Adrenal gland (tissue), 12 donors: ENCODE measurements around the gene HDDC3. TPM values are rescaled to one million over a fixed set of nuclear protein-coding genes. Genes with fewer than 3 reads are reported as not detected.

Experiments
- DNase-seq, 7 donors: peaks; one replicate each; pipeline ENCODE4 v3.0.0-alpha.2; 2019 to 2020
- H3K27ac ChIP-seq, 5 donors: fragments of 200-600 bp; sonication (generic) in 4 of 5; 1 replicate in 3 of 5; 2 replicates in 2 of 5; pipeline versions ENCODE4 v1.5.1 to v1.8.0; 2016 to 2020; ENCODE audit warnings: mild to moderate bottlenecking in 1 of 5
- H3K27me3 ChIP-seq: fragments of 200-600 bp; 2 replicates; pipeline ENCODE4 v1.8.0; 2021
- H3K36me3 ChIP-seq, 2 donors: fragments of 200-600 bp; replicated peaks in 1 of 2; 1 replicate in 1 of 2; 2 replicates in 1 of 2; pipeline versions ENCODE4 v1.5.1 to v1.8.0; 2018 to 2022
- H3K4me1 ChIP-seq, 2 donors: fragments of 200-600 bp; replicated peaks in 1 of 2; 1 replicate in 1 of 2; 2 replicates in 1 of 2; pipeline versions ENCODE4 v1.5.1 to v1.8.0; 2018 to 2021
- H3K4me3 ChIP-seq, 4 donors: fragments of 200-600 bp; sonication (generic) in 3 of 4; one replicate each; pipeline ENCODE4 v1.5.1; 2016 to 2018
- H3K9me3 ChIP-seq, 3 donors: fragments of 200-600 bp; sonication (generic) in 1 of 3; replicated peaks in 1 of 3; 1 replicate in 2 of 3; 2 replicates in 1 of 3; pipeline versions ENCODE4 v1.5.1 to v1.8.0; 2016 to 2021
- POLR2A ChIP-seq, 2 donors: fragments of 450-650 bp; IDR thresholded peaks; one replicate each; pipeline ENCODE4 v1.6.1; 2017; ENCODE audit warnings: antibody characterized with exemption in 2 of 2, mild to moderate bottlenecking in 2 of 2, moderate library complexity in 1 of 2
- WGBS, 4 donors: extraction: QIAGEN DNeasy Blood & Tissue Kit in 2 of 4; methylation state at CpG; one replicate each; pipeline versions ENCODE4 v1.1.5 to v1.1.7; 2013 to 2017; 5-methylcytosine and 5-hydroxymethylcytosine counted together
- intact Hi-C, 2 donors: fragments of 100-400 bp; cut with DNase I; formaldehyde crosslinking; loops; one replicate each; pipeline versions ENCODE4 v1.14.1 to v1.15.0; 2022 to 2023
- polyA plus RNA-seq, 3 donors: library from polyadenylated mRNA; stranded (reverse); fragments of 200-250 nt in 2 of 3; fragments of 350-450 nt in 1 of 3; fragmentation: Illumina TruSeq in 1 of 3; extraction: RNeasy Lipid Tissue Mini Kit (QIAGEN cat#74804) in 1 of 3; gene quantifications; one replicate each; pipeline ENCODE4 v1.2.3, GENCODE V29; 2013 to 2014
- total RNA-seq, 9 donors: library from RNA; depleted of rRNA in 4 of 9; stranded (reverse); fragments of >200 nt in 4 of 9; fragments of 120-200 nt in 1 of 9; fragmentation: NEBNext Ultra II Directional in 1 of 9; extraction: Animal tissue kit (Norgen Biotek cat#: 25700) in 1 of 9; gene quantifications; one replicate each; pipeline versions ENCODE4 v1.1.0 to v1.2.4, GENCODE V29; 2013 to 2023
- TF ChIP-seq, protein P1 (sequence below), 6 experiments: fragments of 450-650 bp in 4 of 6; fragments of 200-600 bp in 2 of 6; sonication (generic) in 1 of 6; IDR thresholded peaks; 1 replicate in 5 of 6; 2 replicates in 1 of 6; pipeline versions ENCODE4 v1.5.1 to v1.8.0; 2016 to 2021; ENCODE audit warnings: antibody characterized with exemption in 6 of 6, mild to moderate bottlenecking in 2 of 6, moderate library complexity in 1 of 6
- donor health status: healthy with polysubstance abuse.
- donor health status: Bipolar disorder and iron deficiency.
- donor health status: DM: yes; HTN: yes; CAD: no.
- donor health status: DM: no; HTN: no; CAD: no.
- donor health status: DM: no; HTN: no; CAD: no.
- donor health status: DM: yes; HTN: yes; CAD: no.

Gene HDDC3
- total and polyA plus RNA-seq, 12 donors = 14.6 to 40.2 (median 27.7) TPM

GRCh38 chr15:90959894-90960293, 27.5 kb upstream of the HDDC3 start:
- peak in 1 of 2 donors; percentile 53 for TF ChIP-seq POLR2A (IDR thresholded peaks at IDR 0.05)
- TF ChIP-seq, protein P1, sequence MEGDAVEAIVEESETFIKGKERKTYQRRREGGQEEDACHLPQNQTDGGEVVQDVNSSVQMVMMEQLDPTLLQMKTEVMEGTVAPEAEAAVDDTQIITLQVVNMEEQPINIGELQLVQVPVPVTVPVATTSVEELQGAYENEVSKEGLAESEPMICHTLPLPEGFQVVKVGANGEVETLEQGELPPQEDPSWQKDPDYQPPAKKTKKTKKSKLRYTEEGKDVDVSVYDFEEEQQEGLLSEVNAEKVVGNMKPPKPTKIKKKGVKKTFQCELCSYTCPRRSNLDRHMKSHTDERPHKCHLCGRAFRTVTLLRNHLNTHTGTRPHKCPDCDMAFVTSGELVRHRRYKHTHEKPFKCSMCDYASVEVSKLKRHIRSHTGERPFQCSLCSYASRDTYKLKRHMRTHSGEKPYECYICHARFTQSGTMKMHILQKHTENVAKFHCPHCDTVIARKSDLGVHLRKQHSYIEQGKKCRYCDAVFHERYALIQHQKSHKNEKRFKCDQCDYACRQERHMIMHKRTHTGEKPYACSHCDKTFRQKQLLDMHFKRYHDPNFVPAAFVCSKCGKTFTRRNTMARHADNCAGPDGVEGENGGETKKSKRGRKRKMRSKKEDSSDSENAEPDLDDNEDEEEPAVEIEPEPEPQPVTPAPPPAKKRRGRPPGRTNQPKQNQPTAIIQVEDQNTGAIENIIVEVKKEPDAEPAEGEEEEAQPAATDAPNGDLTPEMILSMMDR (IDR thresholded peaks at IDR 0.05) = no peak
- H3K4me3 ChIP-seq = no peak overlapping the region
- peak overlapping the region in 4 of 5 donors; percentile 4 to 83 (median 52) for H3K27ac ChIP-seq
- intact Hi-C loops = loop anchor here (5.0 to 10.0 kb wide), 3 partner anchors 37 to 77 kb away; no protein-coding TSS in a partner anchor
- peaks cover 19 to 21% of the 10 kb centered on the region in 2 donors for H3K4me1 ChIP-seq
- no peaks in the 10 kb centered on the region for H3K9me3 ChIP-seq
- H3K27me3 ChIP-seq = no peaks in the 10 kb centered on the region
- peak in 6 of 7 donors; percentile 80 to 90 (median 84) for DNase-seq
- 34 to 44% (median 42%) methylated on average over 3 to 5 of the region's 5 CpGs for WGBS, 4 donors
- peaks cover 0 to 22% of the 10 kb centered on the region in 2 donors for H3K36me3 ChIP-seq

DNA sequence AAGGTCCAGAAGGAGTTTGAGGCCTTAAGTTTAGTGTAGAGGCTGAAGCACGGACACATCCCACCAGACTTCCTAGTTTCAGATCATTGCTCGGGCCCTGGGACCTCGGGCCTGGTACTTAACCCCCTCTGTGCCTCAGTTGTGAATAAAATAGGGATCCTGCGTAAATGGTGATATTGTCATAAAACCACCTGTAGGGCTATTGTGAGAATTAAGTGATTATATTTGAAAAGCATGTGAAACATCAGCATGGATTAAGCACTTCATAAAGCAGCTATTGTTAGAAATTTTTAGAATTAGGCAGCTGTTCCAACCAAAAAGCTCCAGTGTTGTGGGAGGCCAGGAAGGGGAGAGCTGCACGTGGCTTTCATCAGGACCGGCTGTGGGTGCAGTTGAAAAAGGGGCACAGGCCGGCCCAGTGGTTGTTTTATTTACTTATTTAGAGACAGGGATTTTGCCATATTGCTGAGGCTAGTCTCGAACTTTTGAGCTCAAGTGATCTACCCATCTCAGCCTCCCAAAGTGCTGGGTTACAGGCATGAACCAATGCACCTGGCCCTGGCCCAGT, 26.8 kb upstream of the HDDC3 start:
- DNase-seq = no peak
- no peaks in the 10 kb centered on the region for H3K9me3 ChIP-seq
- no peak overlapping the region for H3K4me3 ChIP-seq
- H3K27ac ChIP-seq = peak overlapping the region in 3 of 5 donors; percentile 4 to 83 (median 65)
- WGBS, 4 donors = 64 to 71% (median 68%) methylated on average over 8 of the region's 8 CpGs
- H3K27me3 ChIP-seq = no peaks in the 10 kb centered on the region
- TF ChIP-seq POLR2A (IDR thresholded peaks at IDR 0.05) = no peak
- TF ChIP-seq, protein P1 (IDR thresholded peaks at IDR 0.05) = no peak
- peaks cover 19 to 25% of the 10 kb centered on the region in 2 donors for H3K4me1 ChIP-seq
- peaks cover 0 to 22% of the 10 kb centered on the region in 2 donors for H3K36me3 ChIP-seq
- intact Hi-C loops = loop anchor here (5.0 to 10.0 kb wide), 3 partner anchors 38 to 78 kb away; no protein-coding TSS in a partner anchor

DNA sequence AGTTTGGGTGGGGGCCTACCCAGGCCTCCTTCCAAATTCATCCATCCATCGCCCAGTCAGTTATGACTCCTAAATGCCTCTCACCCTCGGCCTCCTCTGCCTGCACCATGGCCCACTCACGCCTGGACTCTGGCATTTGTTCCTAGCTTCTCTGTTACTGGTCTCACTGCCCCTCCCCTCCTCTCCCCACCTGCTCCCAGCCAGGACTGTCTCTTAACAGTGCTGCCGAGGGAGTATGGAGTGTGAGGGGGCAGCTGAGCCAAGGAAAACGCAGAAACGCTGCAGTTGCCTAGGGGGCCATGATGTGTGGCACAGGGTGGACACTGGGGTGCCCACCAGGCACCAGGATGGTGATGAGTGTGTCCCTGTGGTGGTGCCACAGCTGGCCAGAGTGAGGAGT, 25.4 kb upstream of the HDDC3 start:
- H3K4me3 ChIP-seq = peak overlapping the region in 1 of 4 donors; percentile 74
- peaks cover 19 to 25% of the 10 kb centered on the region in 2 donors for H3K4me1 ChIP-seq

More for the DNA sequence above, 25.4 kb upstream of the HDDC3 start:
- DNase-seq = no peak
- TF ChIP-seq, protein P1 (IDR thresholded peaks at IDR 0.05) = no peak
- TF ChIP-seq POLR2A (IDR thresholded peaks at IDR 0.05) = no peak
- WGBS, 4 donors = 75 to 85% (median 80%) methylated on average over 6 of the region's 6 CpGs
- intact Hi-C loops = loop anchor here (5.0 to 10.0 kb wide), 3 partner anchors 40 to 80 kb away; no protein-coding TSS in a partner anchor
- H3K27me3 ChIP-seq = no peaks in the 10 kb centered on the region
- no peaks in the 10 kb centered on the region for H3K9me3 ChIP-seq
- H3K27ac ChIP-seq = peak overlapping the region in 1 of 5 donors; percentile 5
- H3K36me3 ChIP-seq = peaks cover 0 to 29% of the 10 kb centered on the region in 2 donors
